Activated T-cell treated with anti-CD3 and anti-CD28 coated beads, Interleukin-2, amount 50 U/mL, for 72 hours (primary cell): Measurements from ENCODE around the gene SYNE1. TPM values are rescaled to one million over a fixed set of nuclear protein-coding genes. Genes with fewer than 3 reads are reported as not detected.
"Not testable (repeated sequence)": the region's sequence is repeated elsewhere in the genome, so short reads cannot be mapped to it uniquely, and the experiment has no call there.

Experiments used
- ATAC-seq, 2 donors: fragments of 150-1000 bp; cut with Tn5 transposase; replicated peaks in 1 of 2; 2 replicates each; pipeline ENCODE4 v1.10.0; 2021; ENCODE audit warnings: moderate library complexity in 2 of 2, mild to moderate bottlenecking in 1 of 2
- DNase-seq, 2 donors: peaks; one replicate each; pipeline ENCODE4 v3.0.0; 2021 to 2022; ENCODE audit warnings: mixed read lengths in 1 of 2
- H3K27ac Mint-ChIP-seq: one replicate; pipeline ENCODE4 v1.8.0; 2022; ENCODE audit warnings: mild to moderate bottlenecking, moderate library complexity, mixed read lengths
- H3K27me3 Mint-ChIP-seq: one replicate; pipeline ENCODE4 v1.8.0; 2022; ENCODE audit warnings: low read depth, mixed read lengths
- H3K36me3 Mint-ChIP-seq, 2 donors: one replicate each; pipeline ENCODE4 v1.8.0; 2022; ENCODE audit warnings: mixed read lengths in 2 of 2, mild to moderate bottlenecking in 1 of 2; ENCODE audit not compliant: insufficient read depth in 2 of 2
- H3K4me1 Mint-ChIP-seq: one replicate; pipeline ENCODE4 v1.8.0; 2022; ENCODE audit warnings: low read depth, mixed read lengths
- H3K4me3 Mint-ChIP-seq, 2 donors: one replicate each; pipeline ENCODE4 v1.8.0; 2022; ENCODE audit warnings: mild to moderate bottlenecking in 2 of 2, mixed read lengths in 2 of 2, moderate library complexity in 2 of 2
- H3K9me3 Mint-ChIP-seq, 2 donors: one replicate each; pipeline ENCODE4 v1.8.0; 2022; ENCODE audit warnings: mixed read lengths in 2 of 2
- total RNA-seq, 2 donors: library from RNA; stranded (reverse); gene quantifications; one replicate each; pipeline ENCODE4 v1.2.3, GENCODE V29; 2022

The SYNE1 gene
- total RNA-seq, 2 donors from 2014 or later = 34.5 to 38.9 TPM

- Mint-ChIP-seq H3K9me3 (peaks cover 0 to 1% of the 10 kb centered on the region in 2 donors), H3K36me3 (no peaks in the 10 kb centered on the region), H3K4me1 (no peaks in the 10 kb centered on the region), H3K27ac (no peak overlapping the region), H3K4me3 (no peak overlapping the region), H3K27me3 (no peaks in the 10 kb centered on the region)
- DNase-seq (no peak), ATAC-seq (no peak)
Observed at GRCh38 chr6:152087096-152087495, 550.1 kb downstream of the SYNE1 start.

GRCh38 chr6:152086223-152086873, 550.8 kb downstream of the SYNE1 start:
- H3K36me3 Mint-ChIP-seq = peaks cover under 1% of the 10 kb centered on the region in 2 donors
- H3K4me3 Mint-ChIP-seq = no peak overlapping the region
- no peak overlapping the region for H3K27ac Mint-ChIP-seq
- H3K9me3 Mint-ChIP-seq = peaks cover 0 to 3% of the 10 kb centered on the region in 2 donors
- H3K27me3 Mint-ChIP-seq = no peaks in the 10 kb centered on the region
- H3K4me1 Mint-ChIP-seq = no peaks in the 10 kb centered on the region
- DNase-seq = no peak
- peak in 1 of 2 donors; percentile 19 for ATAC-seq

GRCh38 chr6:152085451-152085921, 551.7 kb downstream of the SYNE1 start:
- H3K27me3 Mint-ChIP-seq = no peaks in the 10 kb centered on the region
- peaks cover 2 to 3% of the 10 kb centered on the region in 2 donors for H3K36me3 Mint-ChIP-seq
- no peak overlapping the region for H3K27ac Mint-ChIP-seq
- no peak overlapping the region for H3K4me3 Mint-ChIP-seq
- no peak for ATAC-seq
- no peak for DNase-seq
- H3K4me1 Mint-ChIP-seq = no peaks in the 10 kb centered on the region
- H3K9me3 Mint-ChIP-seq = peaks cover 0 to 6% of the 10 kb centered on the region in 2 donors

GRCh38 chr6:152078804-152079203, 558.4 kb downstream of the SYNE1 start:
- peaks cover 9 to 19% of the 10 kb centered on the region in 2 donors for H3K9me3 Mint-ChIP-seq
- H3K27me3 Mint-ChIP-seq = peaks cover 9% of the 10 kb centered on the region
- H3K4me1 Mint-ChIP-seq = no peaks in the 10 kb centered on the region
- H3K4me3 Mint-ChIP-seq = no peak overlapping the region
- DNase-seq (no peak), ATAC-seq (no peak)
- peaks cover 9 to 16% of the 10 kb centered on the region in 2 donors for H3K36me3 Mint-ChIP-seq
- no peak overlapping the region for H3K27ac Mint-ChIP-seq

GRCh38 chr6:152078001-152078400, 559.2 kb downstream of the SYNE1 start:
- Mint-ChIP-seq H3K4me3 (no peak overlapping the region), H3K27me3 (peaks cover 9% of the 10 kb centered on the region), H3K27ac (no peak overlapping the region), H3K4me1 (no peaks in the 10 kb centered on the region), H3K36me3 (peaks cover 9 to 16% of the 10 kb centered on the region in 2 donors), H3K9me3 (peaks cover 9 to 19% of the 10 kb centered on the region in 2 donors)
- ATAC-seq (no peak), DNase-seq (no peak)

GRCh38 chr6:152076242-152076641, 560.9 kb downstream of the SYNE1 start:
- not testable (repeated sequence) for H3K4me3 Mint-ChIP-seq, H3K4me1 Mint-ChIP-seq, DNase-seq, H3K27me3 Mint-ChIP-seq, H3K27ac Mint-ChIP-seq, ATAC-seq
- Mint-ChIP-seq H3K9me3 (peaks cover 9 to 15% of the 10 kb centered on the region in 2 donors), H3K36me3 (peaks cover 7 to 14% of the 10 kb centered on the region in 2 donors)

GRCh38 chr6:152071843-152072242, 565.3 kb downstream of the SYNE1 start:
- Mint-ChIP-seq H3K4me1 (no peaks in the 10 kb centered on the region), H3K27ac (no peak overlapping the region), H3K36me3 (peaks cover 7 to 11% of the 10 kb centered on the region in 2 donors), H3K27me3 (no peaks in the 10 kb centered on the region), H3K9me3 (peaks cover 9% of the 10 kb centered on the region in 2 donors), H3K4me3 (no peak overlapping the region)
- ATAC-seq (no peak), DNase-seq (no peak)

Other genes with a start within 250 kb of the SYNE1 start
- gene MYCT1, start 60.5 kb upstream of the SYNE1 start, total RNA-seq = not detected
- not detected for gene VIP, start 113.4 kb upstream of the SYNE1 start, total RNA-seq